Right renal cortex interstitium (tissue), 3 donors: ENCODE results near the gene LHFPL3. TPM values are rescaled to one million over a fixed set of nuclear protein-coding genes. Genes with fewer than 3 reads are reported as not detected.
"Not testable (repeated sequence)": the region's sequence is repeated elsewhere in the genome, so short reads cannot be mapped to it uniquely, and the experiment has no call there.

ENCODE experiments used
- DNase-seq, 3 donors: peaks; one replicate each; pipeline ENCODE4 v3.0.0-alpha.2; 2013; ENCODE audit warnings: low read depth in 3 of 3, low spot score in 2 of 3
- polyA plus RNA-seq, 3 donors: library from polyadenylated mRNA; unstranded; fragments of 120-200 nt; gene quantifications; one replicate each; pipeline ENCODE4 v1.2.1, GENCODE V29; 2013; ENCODE audit not compliant: insufficient read length in 3 of 3

The LHFPL3 gene
- polyA plus RNA-seq, 3 donors, result 5.5 to 7.1 (median 6.6) TPM

DNA sequence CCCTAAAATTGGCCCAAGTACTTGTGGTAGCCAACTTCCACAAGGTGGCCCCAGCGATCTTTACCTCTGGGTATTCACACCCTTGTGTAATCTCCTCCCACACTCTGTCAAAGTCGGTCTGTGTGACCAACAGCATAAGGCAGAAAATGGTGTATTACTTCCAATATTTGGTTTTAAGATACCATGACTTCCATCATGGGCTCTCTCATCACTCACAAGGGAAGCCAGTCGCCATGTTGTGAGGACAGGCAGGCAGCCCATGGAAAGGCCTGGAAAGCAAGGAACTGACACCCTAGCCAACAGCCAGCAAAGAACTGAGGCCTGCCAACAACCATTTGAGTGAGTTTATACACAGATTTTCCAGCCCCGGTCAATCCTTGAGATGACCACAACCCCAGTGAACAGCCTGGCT lies 594.6 kb downstream of the LHFPL3 start:
- peak in 2 of 3 donors; percentile 63 to 73 for DNase-seq

DNA sequence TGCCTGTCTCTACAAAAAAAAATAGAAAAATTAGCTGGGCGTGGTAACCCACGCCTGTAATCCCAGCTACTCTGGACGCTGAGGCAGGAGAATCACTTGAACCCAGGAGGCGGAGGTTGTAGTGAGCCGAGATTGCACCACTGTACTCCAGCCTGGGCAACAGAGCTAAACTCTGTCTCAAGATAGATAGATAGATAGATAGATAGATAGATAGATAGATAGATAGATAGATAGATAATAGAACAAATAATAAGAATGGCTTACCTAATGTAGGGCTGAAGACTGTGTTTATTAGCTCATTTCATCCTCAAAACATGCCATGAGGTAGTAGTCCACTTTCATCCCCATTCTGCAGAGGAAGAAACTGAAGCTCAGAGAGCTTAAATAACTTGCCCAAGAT lies 597.8 kb downstream of the LHFPL3 start:
- not testable (repeated sequence) for DNase-seq

DNA sequence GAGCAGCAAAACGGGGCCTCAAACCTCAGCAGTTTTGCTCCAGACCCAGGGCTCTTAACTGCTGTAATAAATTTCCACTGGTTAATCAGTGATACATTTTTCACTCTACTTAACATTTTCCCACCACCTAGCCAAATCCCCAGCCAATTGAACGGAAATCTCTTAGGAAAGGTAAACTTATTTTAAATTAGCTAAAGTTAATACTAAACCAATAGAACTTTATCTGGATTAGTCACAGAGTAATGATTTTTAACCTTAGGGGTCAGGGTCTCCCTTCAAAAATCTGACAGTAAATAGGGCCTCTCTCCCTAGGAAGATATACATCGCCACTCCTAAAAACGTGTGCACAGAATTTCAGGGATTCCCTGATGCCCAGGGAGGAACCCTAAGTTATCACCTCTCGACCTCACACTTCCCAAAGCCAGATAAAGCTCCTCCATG lies 598.2 kb downstream of the LHFPL3 start:
- DNase-seq, result peak in 2 of 3 donors; percentile 53 to 56

DNA sequence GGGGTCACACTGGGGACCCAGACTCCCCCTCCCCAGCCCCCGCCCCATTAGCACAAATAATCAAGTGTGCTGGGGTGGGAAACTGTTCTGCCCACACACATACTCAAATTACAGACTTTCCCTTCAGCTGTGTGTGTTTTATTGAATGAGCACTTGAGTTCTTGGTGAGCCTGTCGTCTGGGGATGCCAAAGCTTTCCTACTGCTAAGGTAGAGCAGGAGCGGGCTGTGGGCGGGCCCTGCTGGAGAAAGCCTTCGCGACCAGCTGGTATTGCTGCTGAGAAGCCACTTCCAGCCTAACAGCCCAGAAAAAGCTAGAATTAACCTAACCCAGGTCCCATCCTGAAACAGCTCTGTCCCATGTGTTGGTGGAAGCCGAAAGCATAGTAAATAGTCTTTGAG lies 598.7 kb downstream of the LHFPL3 start:
- DNase-seq, result peak in 2 of 3 donors; percentile 38 to 45

DNA sequence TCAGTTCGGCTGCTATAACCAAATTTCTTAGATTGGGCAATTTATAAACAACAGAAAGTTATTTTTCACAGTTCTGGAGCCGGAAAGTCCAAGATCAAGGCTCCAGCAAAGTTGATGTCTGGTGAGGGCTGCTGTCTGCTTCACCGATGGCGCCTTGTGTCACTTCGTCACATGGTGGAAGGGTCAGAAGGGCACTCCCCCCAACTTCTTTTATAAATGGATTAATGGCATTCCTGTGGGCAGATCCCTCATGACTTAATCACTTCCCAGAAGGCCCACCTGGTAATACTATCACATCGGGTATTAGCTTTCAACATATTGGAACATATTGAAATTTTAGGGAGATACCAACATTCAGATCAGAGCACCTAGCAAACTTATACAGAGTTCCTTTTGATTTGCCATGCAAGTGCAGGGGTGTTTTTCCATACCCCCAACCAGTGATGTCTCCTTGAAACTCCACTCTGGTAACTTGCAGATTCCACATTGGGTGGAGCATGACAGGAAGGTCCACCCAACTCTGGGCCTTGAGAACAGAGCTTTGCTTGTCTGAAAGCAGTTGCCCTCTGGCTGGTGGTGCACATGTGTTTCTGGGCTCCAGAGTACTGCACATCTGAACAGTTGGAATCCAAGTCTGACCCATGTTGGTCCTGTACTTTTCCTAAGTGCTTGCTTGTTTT lies 600.5 kb downstream of the LHFPL3 start:
- DNase-seq, result no peak

DNA sequence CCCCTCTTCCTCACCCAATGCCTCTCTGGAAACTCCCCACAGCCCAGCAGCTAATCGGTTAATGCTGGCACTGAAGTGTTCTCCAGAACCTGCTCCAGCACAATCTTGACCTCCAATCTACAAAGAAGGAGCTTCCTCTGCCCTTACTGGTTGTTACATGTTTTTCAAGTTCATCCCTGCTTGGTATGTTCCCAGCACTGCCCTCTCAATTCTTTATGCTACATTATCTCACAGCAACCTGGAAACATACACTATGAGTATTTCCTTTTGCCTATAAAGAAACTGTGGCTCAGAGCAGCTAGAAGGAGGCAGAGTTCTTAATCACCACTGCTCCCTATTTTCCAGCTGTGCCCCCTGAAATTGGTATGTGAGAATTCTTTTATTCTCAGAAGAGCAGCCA lies 601.5 kb downstream of the LHFPL3 start:
- no peak for DNase-seq

DNA sequence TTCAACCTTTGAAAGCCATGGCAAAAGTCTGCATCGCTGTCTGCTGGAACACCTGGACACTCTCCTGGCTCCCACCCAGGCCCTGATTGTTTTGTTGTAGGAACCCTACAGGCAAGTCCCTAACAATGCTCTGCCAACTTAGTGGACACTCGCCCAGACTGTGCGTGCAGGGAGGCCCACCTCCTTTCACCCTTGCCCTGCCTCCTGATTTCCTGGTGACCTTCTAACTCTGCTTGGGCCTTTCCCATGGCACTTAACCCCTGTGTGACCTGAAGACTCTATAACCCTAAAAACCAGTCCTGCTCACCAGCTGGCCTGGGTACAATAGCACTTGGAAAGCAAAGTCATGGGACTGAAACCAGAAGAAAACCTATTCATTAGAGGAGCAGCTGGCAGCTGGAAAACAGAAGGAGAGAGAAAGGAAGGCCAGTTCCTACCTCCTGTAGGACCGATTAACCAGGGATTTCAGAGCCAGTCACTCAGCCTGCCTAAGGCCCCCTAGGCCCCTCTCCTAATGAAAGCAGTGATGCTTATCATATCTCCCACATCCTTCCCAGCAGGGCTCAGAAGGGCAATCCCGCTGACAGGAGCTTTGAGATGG lies 602.9 kb downstream of the LHFPL3 start:
- no peak for DNase-seq

DNA sequence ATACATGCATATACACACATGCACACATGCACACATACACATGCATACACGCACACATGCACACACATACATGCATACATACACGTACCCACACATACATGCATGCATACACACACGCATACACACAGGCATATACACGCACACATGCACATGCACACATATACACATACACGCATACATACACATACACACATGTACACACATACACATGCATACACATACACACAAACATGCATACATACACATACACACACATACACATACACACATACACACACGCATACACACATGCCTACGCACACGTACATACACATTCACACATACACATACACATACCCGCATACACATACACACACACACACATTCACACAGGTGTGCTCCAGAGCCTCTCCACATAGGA lies 604.6 kb downstream of the LHFPL3 start:
- no peak for DNase-seq

DNA sequence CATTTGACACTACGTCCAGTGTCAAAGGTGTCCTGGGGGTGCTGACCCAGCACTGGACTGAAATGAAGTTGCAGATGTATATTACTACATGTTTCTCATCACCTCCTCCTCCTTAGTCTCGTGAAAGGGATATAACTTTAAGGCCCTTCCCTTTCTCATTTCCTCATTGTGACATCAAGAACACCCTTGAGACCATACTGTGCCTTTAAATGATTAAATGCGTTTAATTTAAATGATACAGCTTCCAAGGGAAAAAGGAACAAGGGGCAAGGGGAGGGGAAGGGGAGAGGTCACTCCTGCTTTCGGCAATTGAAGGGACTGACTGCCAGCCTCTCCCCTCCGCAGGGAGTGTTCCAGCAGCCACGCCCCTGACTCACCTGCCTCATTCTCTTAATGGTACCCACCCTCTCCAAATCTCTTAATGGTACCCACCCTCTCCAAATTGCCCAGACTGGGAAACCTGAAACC lies 605.2 kb downstream of the LHFPL3 start:
- DNase-seq, result no peak

DNA sequence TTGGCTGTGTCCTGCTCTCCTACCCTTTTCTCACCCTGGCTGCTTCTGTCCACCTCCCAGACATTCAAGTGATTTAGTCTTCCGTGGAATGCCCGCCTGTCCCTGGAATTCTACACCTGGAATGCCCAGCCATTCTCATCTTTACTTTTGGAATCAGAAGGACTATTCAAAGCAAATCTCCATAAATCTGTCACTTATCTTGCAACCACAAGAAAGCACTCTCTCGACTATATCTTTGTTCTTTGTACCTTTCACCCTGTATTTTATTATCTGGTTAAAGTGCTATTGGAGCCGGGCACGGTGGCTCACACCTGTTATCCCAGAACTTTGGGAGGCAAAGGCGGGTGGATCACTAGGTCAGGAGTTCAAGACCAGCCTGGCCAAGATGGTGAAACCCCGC lies 606.3 kb downstream of the LHFPL3 start:
- no peak for DNase-seq

DNA sequence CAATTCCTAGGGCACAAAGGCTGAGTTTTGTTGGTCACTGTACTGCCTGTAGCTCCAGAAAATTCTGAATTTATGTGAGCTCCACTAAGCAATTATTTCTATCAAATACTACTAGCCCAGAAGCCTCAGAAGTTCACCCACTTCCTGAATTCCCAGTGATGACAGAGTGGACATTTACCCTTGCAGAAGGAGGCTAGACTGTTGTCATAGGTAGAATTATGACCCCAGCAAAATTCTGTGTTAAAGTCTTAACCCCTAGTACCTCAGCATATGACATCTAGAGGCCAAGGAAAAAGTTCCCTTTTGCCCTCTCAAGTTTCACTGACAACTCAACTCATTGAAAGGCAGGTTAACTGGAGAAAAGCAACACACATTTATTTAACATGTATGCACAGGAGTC lies 606.9 kb downstream of the LHFPL3 start:
- no peak for DNase-seq

DNA sequence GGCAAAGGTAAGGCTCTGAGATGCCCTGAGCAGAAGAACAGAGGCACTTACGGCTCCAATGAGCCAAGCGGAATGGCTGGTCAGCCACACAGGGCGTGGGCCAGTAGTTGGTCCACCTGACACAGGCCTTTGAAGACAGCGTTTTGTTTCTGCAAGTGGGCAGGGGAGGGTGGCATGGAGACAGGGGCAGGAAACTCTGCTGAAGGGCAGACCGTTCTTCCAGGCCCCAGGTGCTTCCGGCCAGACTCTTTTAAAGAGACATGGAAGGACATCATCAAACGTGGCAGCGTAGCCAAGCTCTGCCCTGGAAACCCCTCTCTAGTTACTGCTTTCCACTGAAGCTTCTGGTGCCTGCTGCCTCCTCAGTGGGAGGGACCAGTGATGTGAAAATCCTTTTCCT lies 608.1 kb downstream of the LHFPL3 start:
- no peak for DNase-seq

DNA sequence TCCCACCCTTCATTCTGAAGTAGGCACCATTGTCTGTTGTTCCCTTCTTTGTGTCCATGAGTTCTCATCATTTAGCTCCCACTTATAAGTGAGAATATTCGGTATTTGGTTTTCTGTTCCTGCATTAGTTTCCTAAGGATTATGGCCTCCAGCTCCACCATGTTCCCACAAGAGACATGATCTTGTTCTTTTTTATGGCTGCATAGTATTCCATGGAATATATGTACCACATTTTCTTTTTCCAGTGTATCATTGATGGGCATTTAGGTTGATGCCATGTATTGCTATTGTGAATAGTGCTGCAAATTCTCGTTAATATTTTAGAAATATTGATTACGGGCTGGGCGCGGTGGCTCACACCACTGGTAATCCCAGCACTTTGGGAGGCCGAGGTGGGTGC lies 609.1 kb downstream of the LHFPL3 start:
- not testable (repeated sequence) for DNase-seq

DNA sequence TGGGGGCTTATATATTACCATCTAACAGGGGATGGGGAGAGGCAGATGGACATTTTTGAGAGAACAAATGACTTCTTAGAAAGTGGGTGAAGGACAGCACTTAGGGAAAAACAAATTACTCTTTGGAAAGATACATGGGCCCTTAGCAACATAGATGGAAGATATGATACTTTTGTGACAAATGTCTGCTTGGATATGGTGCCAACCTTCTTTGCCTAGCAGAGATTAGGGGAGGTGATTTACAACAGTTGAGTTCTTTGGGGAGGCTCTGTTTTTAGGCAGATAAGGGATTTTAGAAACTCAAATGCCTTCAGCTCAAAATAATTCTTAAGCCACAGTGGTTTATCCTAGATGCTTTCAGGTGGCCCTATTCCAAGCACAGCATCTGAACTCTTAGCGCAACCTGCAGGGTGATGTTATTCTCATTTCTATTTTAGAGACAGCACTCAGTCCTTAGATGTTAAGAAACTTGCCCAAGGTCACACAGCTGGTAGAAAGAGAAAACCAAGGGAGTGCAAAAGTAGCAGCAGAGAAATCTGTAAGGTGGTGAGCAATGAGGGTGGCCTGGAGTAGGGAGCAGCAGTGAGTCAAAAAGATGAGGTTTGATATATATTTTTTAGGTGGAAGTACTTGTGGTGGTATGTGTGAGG lies 610.5 kb downstream of the LHFPL3 start:
- DNase-seq, result no peak

DNA sequence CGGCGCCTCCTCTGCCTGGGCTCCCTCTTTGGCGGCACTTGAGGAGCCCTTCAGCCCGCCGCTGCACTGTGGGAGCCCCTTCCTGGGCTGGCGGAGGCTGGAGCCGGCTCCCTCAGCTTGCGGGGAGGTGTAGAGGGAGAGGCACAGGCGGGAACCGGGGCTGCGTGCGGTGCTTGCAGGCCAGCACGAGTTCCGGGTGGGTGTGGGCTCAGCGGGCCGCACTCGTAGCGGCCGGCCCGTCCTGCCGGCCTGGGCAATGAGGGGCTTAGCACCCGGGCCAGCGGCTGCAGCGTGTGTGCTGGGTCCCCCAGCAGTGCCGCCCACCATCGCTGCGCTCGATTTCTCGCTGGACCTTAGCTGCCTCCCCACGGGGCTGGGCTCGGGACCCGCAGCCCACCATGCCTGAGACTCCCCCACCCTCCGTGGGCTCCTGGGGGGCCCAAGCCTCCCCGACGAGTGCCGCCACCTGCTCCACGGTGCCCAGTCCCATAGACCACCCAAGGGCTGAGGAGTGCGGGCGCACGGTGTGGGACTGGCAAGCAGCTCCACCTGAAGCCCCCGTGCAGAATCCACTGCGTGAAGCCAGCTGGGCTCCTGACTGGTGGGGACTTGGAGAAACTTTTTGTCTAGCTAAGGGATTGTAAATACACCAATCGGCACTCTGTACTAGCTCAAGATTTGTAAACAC lies 611.8 kb downstream of the LHFPL3 start:
- DNase-seq, result no peak

DNA sequence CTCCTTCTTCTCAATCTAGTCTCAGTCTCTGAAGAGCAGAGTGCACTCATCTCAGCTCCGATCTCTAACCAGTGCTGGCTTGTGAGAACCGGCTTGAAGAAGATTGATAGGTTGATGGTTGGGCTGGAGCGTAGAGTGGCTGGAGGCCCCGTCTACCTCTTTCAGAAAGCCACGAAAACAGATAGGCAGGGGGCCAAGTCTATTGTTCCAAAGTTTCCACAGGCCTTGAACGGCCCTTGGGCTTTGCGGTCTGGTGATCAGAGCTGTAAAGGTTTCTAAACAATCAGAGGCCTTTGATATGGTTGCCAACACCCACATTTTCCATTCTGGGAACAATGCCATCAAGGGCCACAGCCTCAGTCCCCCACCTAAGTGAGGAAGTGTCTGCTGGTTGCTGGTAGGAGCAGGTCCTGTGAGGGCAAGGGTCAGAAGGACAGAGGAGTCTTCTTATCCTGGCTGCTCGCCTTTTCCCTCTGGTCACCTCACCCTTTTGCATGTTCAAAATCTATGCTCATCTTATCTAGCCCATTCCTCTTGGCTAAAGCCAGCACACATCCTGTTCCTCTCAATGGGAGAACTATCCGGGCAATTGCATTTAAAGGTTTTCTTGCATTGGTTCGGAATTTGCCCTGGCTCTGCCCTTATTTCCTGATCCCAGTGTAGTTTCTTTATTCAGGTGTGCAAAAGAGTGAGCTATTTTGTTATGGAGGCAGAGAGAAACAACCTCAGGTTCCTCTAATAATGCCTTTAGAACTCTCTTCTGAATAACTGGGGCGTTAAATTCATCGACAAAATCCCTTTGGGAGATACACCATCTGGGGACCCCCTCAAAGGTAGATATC lies 615.3 kb downstream of the LHFPL3 start:
- peak in 2 of 3 donors; percentile 63 to 72 for DNase-seq

DNA sequence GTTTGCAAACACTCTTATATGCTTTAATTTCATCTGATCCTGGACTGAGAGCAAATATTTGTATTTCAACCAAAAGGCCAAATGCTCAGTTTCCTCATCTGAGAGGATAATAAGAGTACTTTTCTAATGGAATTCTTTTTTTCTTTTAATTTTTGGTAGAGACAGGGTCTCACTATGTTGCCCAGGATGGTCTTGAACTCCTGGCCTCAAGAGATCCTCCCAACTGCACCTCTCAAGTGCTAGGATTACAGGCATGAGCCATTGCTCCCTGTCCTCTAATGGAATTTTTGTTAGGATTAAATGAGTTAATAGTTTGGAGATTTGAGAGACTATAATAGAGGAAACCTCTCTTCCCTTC lies 617.2 kb downstream of the LHFPL3 start:
- no peak for DNase-seq

DNA sequence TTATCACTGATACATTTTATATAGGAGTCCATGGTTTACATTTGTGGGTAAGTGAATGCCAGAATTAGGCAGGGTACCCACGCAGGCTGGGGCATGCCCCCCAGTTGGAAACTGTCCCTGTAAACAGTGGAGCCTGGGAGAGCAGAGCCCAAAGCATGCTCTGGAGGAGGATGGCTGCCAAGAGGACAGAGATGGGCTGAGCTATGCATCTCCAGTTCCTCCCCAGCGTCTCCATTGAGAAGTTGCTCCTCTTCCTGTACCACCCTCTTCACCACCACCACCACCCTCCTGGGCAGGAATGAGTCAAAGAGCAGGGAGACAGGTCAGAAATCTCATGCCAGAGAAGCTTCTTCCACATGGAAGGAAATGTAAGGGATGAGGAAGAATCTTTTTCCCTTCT lies 617.9 kb downstream of the LHFPL3 start:
- DNase-seq, result no peak

DNA sequence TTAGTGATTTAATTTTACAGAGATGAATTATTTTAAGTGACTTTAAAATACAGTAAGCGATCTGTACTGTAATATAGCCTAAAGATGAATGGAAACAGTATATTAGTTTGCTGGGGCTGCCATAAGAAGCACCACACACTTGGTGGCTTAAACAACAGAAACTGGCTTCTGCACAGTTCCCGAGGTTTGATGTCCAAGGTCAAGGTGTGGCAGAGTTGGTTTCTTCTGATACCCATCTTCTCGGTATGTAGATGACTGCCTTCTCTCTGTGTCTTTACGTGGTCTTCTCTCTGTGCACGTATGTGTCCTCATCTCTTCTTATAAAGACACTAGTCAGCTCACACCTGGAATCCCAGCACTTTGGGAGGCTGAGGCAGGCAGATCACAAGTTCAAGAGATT lies 621.6 kb downstream of the LHFPL3 start:
- DNase-seq, result no peak

DNA sequence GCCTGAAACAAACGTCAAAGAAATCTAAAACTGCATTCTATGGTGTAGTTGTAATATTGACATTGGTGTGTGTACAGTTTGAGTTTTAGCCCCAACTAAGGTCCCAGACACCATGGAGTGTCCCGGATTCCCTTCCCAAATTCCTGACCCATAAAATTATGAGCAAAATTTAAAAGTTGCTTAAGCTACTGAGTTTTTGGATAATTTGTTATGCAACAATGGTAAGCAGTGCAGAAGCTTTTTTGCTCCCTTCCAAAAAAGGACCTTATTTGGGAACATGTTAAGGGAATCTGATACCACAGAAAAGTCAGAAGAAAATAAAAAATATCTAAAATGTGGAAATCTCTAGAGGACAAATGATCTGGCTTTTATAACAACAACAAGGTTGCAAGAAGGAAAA lies 622.4 kb downstream of the LHFPL3 start:
- DNase-seq, result no peak

DNA sequence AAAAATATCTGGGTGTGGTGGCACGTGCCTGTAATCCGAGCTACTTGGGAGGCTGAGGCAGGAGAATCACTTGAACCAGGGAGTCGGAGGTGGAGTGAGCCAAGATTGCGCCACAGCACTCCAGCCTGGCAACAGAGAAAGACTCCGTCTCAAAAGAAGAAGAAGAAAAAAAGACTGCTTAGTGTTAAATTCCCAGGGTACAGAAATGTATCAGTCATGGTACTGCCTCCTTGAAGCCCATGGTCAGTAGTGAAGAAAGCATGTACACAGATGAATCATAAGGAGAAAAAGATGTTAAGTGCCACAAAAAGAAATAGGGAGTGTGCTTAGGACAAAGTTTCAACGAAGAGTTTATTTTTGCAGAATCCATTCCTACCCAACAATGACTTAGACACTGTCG lies 623.1 kb downstream of the LHFPL3 start:
- DNase-seq, result no peak
